IMR-90 (cell line): ENCODE data around the gene TCEAL5. TPM values are rescaled to one million over a fixed set of nuclear protein-coding genes. Genes with fewer than 3 reads are reported as not detected.

Experiments used
- ATAC-seq: fragments of 200-7000 bp; cut with Tn5 transposase; 2 replicates; pipeline ENCODE4 v1.9.1; 2020; ENCODE audit warnings: low read depth, mild to moderate bottlenecking, moderate library complexity
- BruUV-seq: library from RNA; stranded (reverse); fragments of 400-500 nt; replicated peaks from 2 replicates; lab custom pipeline; 2021; lab: Mats Ljungman, UMichigan
- CTCF ChIA-PET: fragments of 300-600 bp; formaldehyde crosslinking; extraction: SDS; loops from one replicate; lab custom pipeline; 2021; ENCODE audit warnings: antibody characterized with exemption; lab: Yijun Ruan, JAX
- POLR2A ChIA-PET: fragments of 300-600 bp; sonication (Branson Sonifier 250); formaldehyde crosslinking; loops from one replicate; lab custom pipeline; 2022; ENCODE audit warnings: antibody characterized with exemption; ENCODE audit not compliant: unreplicated experiment; lab: Charles Lee
- DNase-seq: peaks from one replicate; pipeline ENCODE4 v3.0.0; 2013
- H2AFZ ChIP-seq: replicated peaks from 2 replicates; pipeline ENCODE3; 2013; ENCODE audit warnings: low read length, mild to moderate bottlenecking; ENCODE audit not compliant: poor library complexity
- H2AK5ac ChIP-seq: 2 replicates; pipeline ENCODE4 v1.6.1; 2013; ENCODE audit warnings: low read depth, low read length, inconsistent platforms
- H2AK9ac ChIP-seq: replicated peaks from 2 replicates; pipeline ENCODE3; 2013; ENCODE audit warnings: mild to moderate bottlenecking, low read depth, low read length, moderate library complexity; ENCODE audit not compliant: poor library complexity
- H2BK120ac ChIP-seq: 2 replicates; pipeline ENCODE4 v1.6.1; 2013; ENCODE audit warnings: low read depth, low read length, inconsistent platforms
- H2BK15ac ChIP-seq: 3 replicates; pipeline ENCODE4 v1.6.1; 2013; ENCODE audit warnings: low read depth, low read length, inconsistent platforms
- H2BK20ac ChIP-seq: 2 replicates; pipeline ENCODE4 v1.6.1; 2013; ENCODE audit warnings: low read depth, mild to moderate bottlenecking, inconsistent platforms, low read length, moderate library complexity
- H2BK5ac ChIP-seq: 2 replicates; pipeline ENCODE4 v1.6.1; 2013; ENCODE audit warnings: mild to moderate bottlenecking, low read depth, low read length, inconsistent platforms; ENCODE audit not compliant: poor library complexity, severe bottlenecking
- H3K14ac ChIP-seq: replicated peaks from 2 replicates; pipeline ENCODE4 v1.6.1; 2013; ENCODE audit warnings: low read depth, low read length, inconsistent platforms
- H3K18ac ChIP-seq: 2 replicates; pipeline ENCODE4 v1.6.1; 2013; ENCODE audit warnings: low read depth, low read length, control low read depth
- H3K23ac ChIP-seq: 2 replicates; pipeline ENCODE4 v1.6.1; 2013; ENCODE audit warnings: low read depth, low read length, inconsistent platforms
- H3K27ac ChIP-seq: 2 replicates; pipeline ENCODE4 v1.5.1; 2013; ENCODE audit warnings: mild to moderate bottlenecking, control low read depth, low read length; ENCODE audit not compliant: insufficient read depth
- H3K27me3 ChIP-seq: 2 replicates; pipeline ENCODE4 v1.6.1; 2013; ENCODE audit warnings: low read length; ENCODE audit not compliant: control insufficient read depth, insufficient read depth
- H3K36me3 ChIP-seq: 2 replicates; pipeline ENCODE4 v1.6.1; 2013; ENCODE audit warnings: low read length, mixed read lengths; ENCODE audit not compliant: control insufficient read depth, insufficient read depth
- H3K4ac ChIP-seq: 2 replicates; pipeline ENCODE4 v1.6.1; 2013; ENCODE audit warnings: low read depth, low read length, inconsistent platforms
- H3K4me1 ChIP-seq: 2 replicates; pipeline ENCODE4 v1.6.1; 2013; ENCODE audit warnings: low read length, mixed read lengths; ENCODE audit not compliant: control insufficient read depth, insufficient read depth
- H3K4me2 ChIP-seq: 2 replicates; pipeline ENCODE4 v1.6.1; 2013; ENCODE audit warnings: low read depth, mild to moderate bottlenecking, control low read depth, low read length, moderate library complexity
- H3K4me3 ChIP-seq: 2 replicates; pipeline ENCODE4 v1.5.1; 2013; ENCODE audit warnings: low read depth, mild to moderate bottlenecking, control low read depth, low read length, moderate library complexity; ENCODE audit not compliant: insufficient read depth
- H3K56ac ChIP-seq: 2 replicates; pipeline ENCODE4 v1.6.1; 2013; ENCODE audit warnings: low read length, inconsistent platforms; ENCODE audit not compliant: insufficient read depth; ENCODE audit errors: extremely low read depth
- H3K79me1 ChIP-seq, 2 experiments: 2 replicates each; pipeline ENCODE4 v1.6.1; 2013; ENCODE audit warnings: low read length in 2 of 2, inconsistent platforms in 1 of 2, low read depth in 1 of 2
- H3K9ac ChIP-seq: 2 replicates; pipeline ENCODE4 v1.6.1; 2013; ENCODE audit warnings: low read depth, low read length, control low read depth
- H3K9me1 ChIP-seq: 2 replicates; pipeline ENCODE4 v1.6.1; 2013; ENCODE audit warnings: low read length, inconsistent platforms; ENCODE audit not compliant: insufficient read depth
- H3K9me3 ChIP-seq: 2 replicates; pipeline ENCODE4 v1.6.1; 2013; ENCODE audit warnings: low read length; ENCODE audit not compliant: control insufficient read depth, insufficient read depth
- H4K20me1 ChIP-seq: 2 replicates; pipeline ENCODE4 v1.6.1; 2013; ENCODE audit warnings: low read length, inconsistent platforms; ENCODE audit not compliant: insufficient read depth
- H4K5ac ChIP-seq: 2 replicates; pipeline ENCODE4 v1.6.1; 2013; ENCODE audit warnings: mild to moderate bottlenecking, low read depth, low read length, control low read depth
- H4K8ac ChIP-seq, 2 experiments: 2 replicates each; pipeline ENCODE4 v1.6.1; 2013; ENCODE audit warnings: low read depth in 2 of 2, low read length in 2 of 2, control low read depth in 1 of 2, inconsistent platforms in 1 of 2
- H4K91ac ChIP-seq: 2 replicates; pipeline ENCODE4 v1.6.1; 2013; ENCODE audit warnings: low read depth, low read length, inconsistent platforms; ENCODE audit not compliant: insufficient read depth
- CEBPB ChIP-seq: IDR thresholded peaks from 2 replicates; pipeline ENCODE4 v1.6.1; 2012; ENCODE audit warnings: low read depth, low read length, improper control_type of control experiment
- CHD1 ChIP-seq: IDR thresholded peaks from 2 replicates; pipeline ENCODE4 v1.6.1; 2012; ENCODE audit warnings: low read depth, low read length, improper control_type of control experiment
- FOS ChIP-seq: fragments of 150-350 bp; IDR thresholded peaks from 2 replicates; pipeline ENCODE4 v1.6.1; 2016; ENCODE audit warnings: low read depth, low read length
- MAFK ChIP-seq: IDR thresholded peaks from 2 replicates; pipeline ENCODE4 v1.6.1; 2012; ENCODE audit warnings: low read depth, low read length, improper control_type of control experiment
- MAZ ChIP-seq: IDR thresholded peaks from 2 replicates; pipeline ENCODE4 v1.6.1; 2012; ENCODE audit warnings: low read depth, mild to moderate bottlenecking, low read length, improper control_type of control experiment, moderate library complexity, borderline replicate concordance
- MXI1 ChIP-seq: IDR thresholded peaks from 2 replicates; pipeline ENCODE4 v1.6.1; 2012; ENCODE audit warnings: low read depth, mild to moderate bottlenecking, low read length, moderate library complexity, borderline replicate concordance
- NFE2L2 ChIP-seq: fragments of 150-350 bp; IDR thresholded peaks from 2 replicates; pipeline ENCODE4 v1.6.1; 2016; ENCODE audit warnings: low read depth, mild to moderate bottlenecking, low read length
- POLR2A ChIP-seq: IDR thresholded peaks from 2 replicates; pipeline ENCODE4 v1.6.1; 2012; ENCODE audit warnings: mild to moderate bottlenecking, low read depth, low read length
- RCOR1 ChIP-seq: IDR thresholded peaks from 2 replicates; pipeline ENCODE4 v1.6.1; 2012; ENCODE audit warnings: mild to moderate bottlenecking, low read length, improper control_type of control experiment; ENCODE audit not compliant: insufficient replicate concordance
- RFX5 ChIP-seq: IDR thresholded peaks from 2 replicates; pipeline ENCODE4 v1.8.0; 2012; ENCODE audit warnings: low read depth, mild to moderate bottlenecking, low read length, moderate library complexity
- SMC3 ChIP-seq: fragments of 150-350 bp; IDR thresholded peaks from 2 replicates; pipeline ENCODE4 v1.6.1; 2016; ENCODE audit warnings: low read depth, mild to moderate bottlenecking, antibody characterized with exemption, low read length, moderate library complexity
- dilution Hi-C: fragments of 300-500 bp; cut with HindIII; formaldehyde crosslinking; loops from one replicate; pipeline ENCODE4 v1.14.3; 2018; ENCODE audit warnings: low sequenced_read_pairs; ENCODE audit not compliant: unreplicated experiment
- in situ Hi-C: fragments of 300-500 bp; cut with MboI; formaldehyde crosslinking; loops from 3 replicates; pipeline ENCODE4 v1.14.3; 2019; ENCODE audit warnings: low sequenced_read_pairs, inconsistent platforms, mixed read lengths
- intact Hi-C: fragments of 100-400 bp; cut with micrococcal nuclease; formaldehyde crosslinking; loops from 2 replicates; pipeline ENCODE4 v1.10.0; 2022
- polyA plus RNA-seq, 3 experiments: library from polyadenylated mRNA; depleted of rRNA; stranded (reverse); fragments of >200 nt; gene quantifications; 2 replicates each; pipeline ENCODE4 v1.2.3, GENCODE V29; 2012; ENCODE audit warnings: low replicate concordance in 1 of 3
- total RNA-seq: library from RNA; depleted of rRNA; stranded (reverse); fragments of >200 nt; gene quantifications from 2 replicates; pipeline ENCODE4 v1.2.3, GENCODE V29; 2012
- TF ChIP-seq, protein P1 (sequence below): fragments of 150-350 bp; IDR thresholded peaks from 2 replicates; pipeline ENCODE4 v1.6.1; 2016; ENCODE audit warnings: low read depth, mild to moderate bottlenecking, low read length, moderate library complexity, borderline replicate concordance

The TCEAL5 gene
- total and polyA plus RNA-seq, 2 of the 4 experiments (the other 2 are of a cell fraction): not detected

- no peak overlapping the region for H3K4me3 ChIP-seq
- no peak overlapping the region for H3K18ac ChIP-seq
- dilution Hi-C loops: no loop called here
- H2BK5ac ChIP-seq: no peak overlapping the region
- no peak overlapping the region for H2BK15ac ChIP-seq
- H3K9ac ChIP-seq: no peak overlapping the region
- no peaks in the 10 kb centered on the region for H4K20me1 ChIP-seq
- H3K9me3 ChIP-seq: no peaks in the 10 kb centered on the region
- peaks cover 7% of the 10 kb centered on the region for H3K27me3 ChIP-seq
- no peak overlapping the region for H4K5ac ChIP-seq
- ChIA-PET CTCF (no interaction called here), POLR2A (no interaction called here)
- no peak overlapping the region for H2AK9ac ChIP-seq
- H3K4ac ChIP-seq: no peak overlapping the region
- no TSS peak for BruUV-seq
- in situ Hi-C loops: no loop called here
- H4K91ac ChIP-seq: no peak overlapping the region
- H2AFZ ChIP-seq: no peak overlapping the region
- no peak overlapping the region for H2BK20ac ChIP-seq
- H3K14ac ChIP-seq: no peak overlapping the region
- no peak overlapping the region for H3K23ac ChIP-seq
- H4K8ac ChIP-seq: no peak overlapping the region
- intact Hi-C loops: no loop called here
- no peak overlapping the region for H3K27ac ChIP-seq
- DNase-seq (no peak), ATAC-seq (no peak)
- TF ChIP-seq POLR2A (no peak), RCOR1 (no peak), NFE2L2 (no peak), MAZ (no peak), FOS (no peak), MXI1 (no peak), SMC3 (no peak), MAFK (no peak), RFX5 (no peak), CHD1 (no peak), CEBPB (no peak)
- TF ChIP-seq, protein P1, sequence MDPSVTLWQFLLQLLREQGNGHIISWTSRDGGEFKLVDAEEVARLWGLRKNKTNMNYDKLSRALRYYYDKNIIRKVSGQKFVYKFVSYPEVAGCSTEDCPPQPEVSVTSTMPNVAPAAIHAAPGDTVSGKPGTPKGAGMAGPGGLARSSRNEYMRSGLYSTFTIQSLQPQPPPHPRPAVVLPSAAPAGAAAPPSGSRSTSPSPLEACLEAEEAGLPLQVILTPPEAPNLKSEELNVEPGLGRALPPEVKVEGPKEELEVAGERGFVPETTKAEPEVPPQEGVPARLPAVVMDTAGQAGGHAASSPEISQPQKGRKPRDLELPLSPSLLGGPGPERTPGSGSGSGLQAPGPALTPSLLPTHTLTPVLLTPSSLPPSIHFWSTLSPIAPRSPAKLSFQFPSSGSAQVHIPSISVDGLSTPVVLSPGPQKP: no peak
- no peaks in the 10 kb centered on the region for H3K4me1 ChIP-seq
- no peaks in the 10 kb centered on the region for H3K9me1 ChIP-seq
- no peaks in the 10 kb centered on the region for H3K79me1 ChIP-seq
- no peak overlapping the region for H2BK120ac ChIP-seq
- no peaks in the 10 kb centered on the region for H3K36me3 ChIP-seq
- H3K56ac ChIP-seq: no peak overlapping the region
- no peak overlapping the region for H3K4me2 ChIP-seq
- H2AK5ac ChIP-seq: no peak overlapping the region
Observed at GRCh38 chrX:103240155-103240554, 36.4 kb downstream of the TCEAL5 start.
